Bone marrow (tissue), 2 donors: ENCODE results near the gene SP3.

Experiments used
- DNase-seq, 2 donors: peaks; one replicate each; lab custom pipeline; 2025; lab: John Stamatoyannopoulos, UW

Gene SP3

GRCh38 chr2:173942861-173943523, 22.2 kb downstream of the SP3 start:
- DNase-seq: no peak

- DNase-seq: no peak
These were observed 23.6 kb downstream of the SP3 start for GRCh38 chr2:173941567-173941966.

- DNase-seq: no peak
These were observed 24.8 kb downstream of the SP3 start for GRCh38 chr2:173940208-173941020.

DNA sequence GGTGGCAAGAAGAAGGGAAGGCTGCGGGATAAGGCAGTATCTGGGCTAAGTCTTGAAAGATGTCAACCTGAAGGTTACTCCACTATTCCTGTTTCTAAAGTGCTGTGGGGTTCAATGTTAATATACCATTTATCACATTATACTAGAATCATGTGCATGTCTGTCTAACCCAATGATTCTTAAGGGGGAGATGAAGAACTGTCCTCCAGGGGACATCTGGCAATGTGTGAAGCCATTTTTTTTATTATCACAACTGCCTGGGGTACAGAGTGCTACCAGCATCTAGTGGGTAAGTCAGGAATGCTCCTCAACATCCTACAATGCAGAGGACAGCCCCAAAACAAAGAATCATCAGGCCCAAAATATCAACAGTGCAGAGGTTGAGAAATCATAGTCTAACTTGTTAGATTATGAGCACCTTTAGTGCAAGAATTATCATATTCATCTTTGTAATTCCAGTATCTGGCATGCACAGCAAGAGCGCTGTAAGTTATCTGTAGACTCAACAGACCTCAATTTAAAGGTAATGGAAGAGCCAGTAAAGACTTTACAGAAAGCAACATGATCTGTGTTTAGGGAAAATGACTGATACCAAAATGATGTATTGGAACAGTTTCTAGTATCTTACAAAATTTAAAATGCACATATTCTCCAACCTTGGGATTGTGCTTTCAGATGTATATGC, 26.3 kb downstream of the SP3 start:
- DNase-seq: no peak

GRCh38 chr2:173935305-173935704, 29.9 kb downstream of the SP3 start:
- no peak for DNase-seq

DNA sequence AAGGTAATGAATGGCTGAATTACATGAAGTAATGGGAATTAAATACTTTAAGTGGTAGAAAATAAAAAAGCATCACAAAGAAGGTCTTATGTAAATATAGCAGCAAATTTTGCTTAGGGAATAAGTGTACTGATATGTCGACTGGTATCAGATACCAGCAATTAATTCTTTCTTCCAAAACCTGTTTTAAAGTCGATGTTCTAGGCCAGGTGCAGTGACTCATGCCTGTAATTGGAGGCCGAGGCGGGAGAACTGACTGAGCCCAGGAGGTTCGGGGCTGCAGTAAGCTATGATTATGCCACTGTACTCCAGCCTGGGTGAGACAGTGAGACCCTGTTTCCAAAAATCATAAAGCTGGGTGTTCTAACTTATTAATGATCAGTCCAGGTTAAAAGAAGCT, 30.3 kb downstream of the SP3 start:
- DNase-seq: no peak

- DNase-seq: no peak
These were observed 33.4 kb downstream of the SP3 start for GRCh38 chr2:173931751-173932150.

DNA sequence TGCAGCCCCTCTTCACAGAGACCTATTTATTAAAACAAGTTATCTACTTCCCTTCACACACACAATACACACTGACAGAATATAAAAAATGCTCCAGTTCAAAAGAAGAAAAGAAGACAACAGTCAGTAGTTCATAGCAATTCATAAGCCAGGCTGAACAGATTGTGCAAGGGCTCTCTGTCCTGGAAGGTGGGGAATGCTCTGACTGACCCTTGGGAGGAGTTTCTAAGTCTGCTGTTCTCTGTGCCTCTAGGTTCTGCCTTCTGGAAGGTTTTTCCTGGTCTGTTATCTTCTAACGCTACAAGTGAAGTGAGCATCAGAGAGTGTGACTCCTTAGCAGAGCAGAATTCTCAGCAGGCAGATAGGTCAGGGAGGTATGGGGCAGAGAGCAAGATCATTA, 35.7 kb downstream of the SP3 start:
- no peak for DNase-seq

DNA sequence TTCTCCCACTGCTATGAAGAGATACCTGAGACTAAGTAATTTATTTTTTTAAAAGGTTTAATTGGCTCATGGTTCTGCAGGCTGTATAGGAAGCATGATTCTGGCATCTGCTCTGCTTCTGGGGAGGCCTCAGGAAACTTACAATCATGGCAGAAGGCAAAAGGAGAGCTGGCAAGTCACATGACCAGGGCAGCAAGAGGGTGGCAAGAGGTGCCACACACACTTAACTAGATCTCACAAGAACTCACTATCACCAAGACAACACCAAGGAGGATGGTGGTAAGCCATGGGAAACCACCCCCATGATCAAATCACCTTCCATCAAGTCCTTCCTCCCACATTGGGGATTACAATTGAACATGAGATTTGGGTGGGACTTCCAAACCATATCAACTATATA, 38.3 kb downstream of the SP3 start:
- no peak for DNase-seq

- DNase-seq: no peak
These were observed 40.9 kb downstream of the SP3 start for GRCh38 chr2:173924285-173924684.

DNA sequence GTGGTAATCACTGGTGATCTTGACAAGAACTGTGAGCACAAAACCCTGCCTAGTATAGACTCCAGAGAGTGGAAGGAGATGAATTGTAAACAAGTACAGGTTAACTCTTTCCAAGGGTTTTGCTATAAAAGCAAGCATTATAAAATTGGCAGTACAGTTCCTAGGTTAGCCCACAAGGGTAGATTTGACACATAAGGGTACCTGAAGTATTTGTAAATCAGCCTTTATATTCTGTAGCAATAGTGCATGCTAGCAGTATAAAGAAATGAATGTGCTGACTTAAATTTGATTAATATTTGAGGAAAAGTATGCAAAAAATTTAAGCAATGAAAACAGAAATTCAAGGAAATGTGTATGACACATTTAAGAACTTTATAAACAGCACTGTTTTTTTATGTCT, 42.4 kb downstream of the SP3 start:
- no peak for DNase-seq

GRCh38 chr2:173922068-173922467, 43.1 kb downstream of the SP3 start:
- DNase-seq: no peak

DNA sequence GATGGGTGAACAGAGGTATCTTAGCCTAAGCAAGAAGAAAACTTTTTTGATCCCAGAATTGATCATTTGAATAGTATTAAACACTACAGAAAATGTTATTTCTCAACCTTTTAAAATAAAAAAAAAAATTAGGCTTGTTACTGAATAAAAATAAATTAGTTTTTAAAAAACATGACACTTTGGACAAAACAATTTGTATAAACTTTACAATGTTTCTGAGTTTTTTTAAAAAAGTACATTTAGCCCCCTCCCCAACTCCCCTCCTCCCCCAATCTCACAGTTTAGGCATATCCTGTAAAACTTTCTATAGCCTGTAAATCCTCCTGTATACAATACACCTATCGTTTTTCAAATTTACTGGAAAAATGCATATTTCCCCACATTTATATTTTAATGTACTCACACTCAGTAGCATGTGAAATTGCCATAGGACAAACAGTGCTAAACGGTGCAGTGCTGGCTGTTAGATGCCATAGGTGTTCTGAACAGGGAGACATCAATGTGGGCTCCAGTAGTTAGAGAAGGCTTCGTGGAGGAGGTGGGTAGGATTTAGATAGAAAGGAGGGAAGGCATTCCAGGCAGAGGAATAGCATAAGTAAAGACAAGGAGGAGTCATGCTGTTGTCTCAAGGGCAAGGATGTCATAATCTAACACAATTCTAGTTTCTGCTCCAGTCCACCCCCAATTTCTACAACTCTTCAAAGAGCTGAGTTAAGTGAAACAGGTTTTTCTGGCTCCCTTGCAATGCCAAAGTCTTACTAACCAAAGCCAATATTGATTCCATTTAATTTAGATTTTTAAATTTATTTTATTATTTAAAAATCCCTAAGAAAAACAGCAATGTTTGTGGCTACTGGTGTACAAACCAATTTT, 50.9 kb downstream of the SP3 start:
- DNase-seq: no peak

DNA sequence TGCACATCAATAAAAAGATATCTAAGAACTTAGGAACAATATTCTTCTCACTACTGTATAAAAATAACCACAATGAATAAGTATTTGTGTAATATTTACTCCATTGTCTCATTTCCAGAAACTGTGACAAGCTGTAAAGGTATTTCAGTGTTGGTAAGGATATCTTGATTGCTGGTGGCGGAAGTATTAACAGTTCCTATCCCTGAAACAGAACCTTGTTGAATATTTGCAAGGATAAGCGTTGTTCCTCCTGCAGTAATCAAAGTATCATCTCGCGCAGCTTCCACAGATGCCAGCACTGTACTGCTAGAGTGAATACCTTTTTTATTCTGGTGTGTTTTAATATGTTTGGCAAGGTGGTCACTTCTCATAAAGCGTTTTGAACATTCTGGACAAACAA, 55.3 kb downstream of the SP3 start:
- no peak for DNase-seq

DNA sequence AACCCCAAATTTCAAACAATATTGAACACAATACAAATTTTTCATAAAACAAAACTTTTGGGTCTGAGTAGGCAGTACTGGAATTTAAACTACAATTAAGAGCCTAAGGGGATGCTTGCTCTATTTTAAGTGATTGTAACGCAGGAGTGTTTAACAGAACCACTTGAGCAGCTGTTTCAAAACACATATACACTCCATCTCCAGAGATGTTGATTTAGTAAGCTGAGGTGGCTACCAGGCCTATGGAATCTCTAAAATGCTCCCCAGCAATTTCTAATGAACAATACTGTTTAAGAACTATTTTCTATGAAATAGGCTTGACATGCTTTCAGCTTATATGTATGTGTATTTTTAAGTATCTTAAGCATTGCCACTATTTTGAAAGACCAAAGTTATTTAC, 58.5 kb downstream of the SP3 start:
- no peak for DNase-seq

DNA sequence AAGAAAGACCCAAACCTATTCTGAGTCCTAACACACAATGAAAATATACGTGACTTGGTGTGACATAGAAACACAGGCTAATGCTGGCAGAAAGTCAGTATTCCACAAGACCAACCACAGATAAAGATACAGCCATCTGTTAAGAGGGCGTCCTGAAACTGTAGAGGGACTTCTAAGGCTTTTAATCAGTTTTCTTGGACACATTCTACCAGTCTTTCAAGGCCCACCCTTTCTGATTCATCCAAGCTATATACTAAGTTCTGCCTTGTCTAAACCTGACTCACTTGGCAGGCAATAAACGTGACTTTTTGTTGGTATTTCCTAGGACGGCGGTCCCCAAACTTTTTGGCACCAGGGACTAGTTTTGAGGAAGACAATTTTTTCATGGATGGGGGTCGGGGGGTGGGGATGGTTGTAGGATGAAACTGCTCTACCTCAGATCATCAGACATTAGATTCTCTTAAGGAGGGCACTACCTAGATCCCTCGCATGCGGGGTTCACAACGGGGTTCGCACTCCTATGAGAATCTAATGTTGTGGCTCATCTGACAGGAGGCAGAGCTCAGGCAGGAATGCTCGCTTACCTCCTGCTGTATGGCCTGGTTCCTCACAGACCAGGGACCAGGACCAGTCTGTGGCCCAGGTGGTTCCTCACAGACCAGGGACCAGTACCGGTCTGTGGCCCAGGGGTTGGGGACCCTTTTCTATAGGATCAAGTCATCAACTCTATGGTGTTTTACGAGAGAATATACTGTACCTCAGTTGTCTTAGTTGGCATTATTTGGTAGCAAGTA, 61.4 kb downstream of the SP3 start:
- no peak for DNase-seq

DNA sequence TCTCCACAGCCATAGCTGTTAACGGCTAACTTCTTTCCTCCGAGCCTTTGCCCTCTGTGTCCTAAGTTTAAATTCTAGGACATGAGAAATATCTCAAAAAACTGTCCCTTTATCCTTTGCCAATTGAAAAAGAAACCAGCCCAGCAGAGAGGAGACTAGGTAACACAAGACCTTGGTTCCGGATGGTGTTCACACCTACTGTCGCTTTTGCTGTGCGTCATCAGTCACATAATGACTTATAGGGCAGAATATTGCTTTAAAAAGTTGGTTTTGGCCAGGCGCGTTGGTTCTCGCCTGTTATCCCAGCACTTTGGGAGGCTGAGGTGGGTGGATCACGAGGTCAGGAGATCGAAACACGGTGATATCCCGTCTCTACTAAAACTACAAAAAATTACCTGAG, 66.2 kb downstream of the SP3 start:
- no peak for DNase-seq

- DNase-seq: no peak
These were observed 67.0 kb downstream of the SP3 start for GRCh38 chr2:173898178-173898668.

DNA sequence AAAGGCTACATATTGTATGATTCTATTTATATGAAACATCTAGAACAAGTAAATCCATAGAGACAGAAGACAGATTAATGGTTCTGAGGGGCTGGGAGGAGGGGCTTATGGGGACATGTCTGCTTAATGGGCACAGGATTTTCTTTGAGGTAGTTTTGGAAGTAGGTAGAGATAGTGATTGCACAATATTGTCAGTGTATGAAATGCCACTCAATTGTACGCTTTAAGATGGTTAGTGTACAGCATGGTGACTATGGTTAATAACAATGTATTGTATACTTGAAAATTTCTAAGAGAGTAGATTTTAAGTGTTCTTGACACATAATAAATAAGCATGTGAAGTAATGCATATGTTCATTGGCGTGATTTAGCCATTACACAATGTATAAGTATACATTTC, 68.4 kb downstream of the SP3 start:
- no peak for DNase-seq

GRCh38 chr2:173892341-173892740, 72.8 kb downstream of the SP3 start:
- no peak for DNase-seq
